ENCODE data around the gene THBS4.
"Not testable (repeated sequence)": the region's sequence is repeated elsewhere in the genome, so short reads cannot be mapped to it uniquely, and the experiment has no call there.

THBS4 gene

DNA sequence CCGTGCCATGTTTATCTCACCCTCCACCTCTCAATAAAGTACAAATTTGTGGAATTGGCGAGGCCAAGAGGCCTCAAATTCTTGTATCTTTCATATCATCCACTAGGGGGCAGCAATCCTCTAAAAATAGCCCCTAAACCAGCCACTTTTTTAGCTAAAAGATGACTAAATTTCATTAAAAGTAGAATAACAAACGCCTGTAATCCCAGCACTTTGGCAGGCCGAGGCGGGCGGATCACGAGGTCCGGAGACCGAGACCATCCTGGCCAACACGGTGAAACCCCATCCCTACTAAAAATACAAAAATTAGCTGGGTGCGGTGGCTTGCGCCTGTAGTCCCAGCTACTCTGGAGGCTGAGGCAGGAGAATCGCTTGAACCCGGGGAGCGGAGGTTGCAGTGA, 56.6 kb downstream of the THBS4 start:
- not testable (repeated sequence) for H3K4me3 ChIP-seq (ENCODE audit: low read length); H3K27me3 ChIP-seq (ENCODE audit: control insufficient read depth, insufficient read depth, low read length); H3K27ac ChIP-seq (ENCODE audit: low read depth, low read length); H3K36me3 ChIP-seq (ENCODE audit: control insufficient read depth, insufficient read depth, low read length); H3K4me1 ChIP-seq (ENCODE audit: control insufficient read depth, insufficient read depth, low read length); H3K9ac ChIP-seq (ENCODE audit: low read length)

DNA sequence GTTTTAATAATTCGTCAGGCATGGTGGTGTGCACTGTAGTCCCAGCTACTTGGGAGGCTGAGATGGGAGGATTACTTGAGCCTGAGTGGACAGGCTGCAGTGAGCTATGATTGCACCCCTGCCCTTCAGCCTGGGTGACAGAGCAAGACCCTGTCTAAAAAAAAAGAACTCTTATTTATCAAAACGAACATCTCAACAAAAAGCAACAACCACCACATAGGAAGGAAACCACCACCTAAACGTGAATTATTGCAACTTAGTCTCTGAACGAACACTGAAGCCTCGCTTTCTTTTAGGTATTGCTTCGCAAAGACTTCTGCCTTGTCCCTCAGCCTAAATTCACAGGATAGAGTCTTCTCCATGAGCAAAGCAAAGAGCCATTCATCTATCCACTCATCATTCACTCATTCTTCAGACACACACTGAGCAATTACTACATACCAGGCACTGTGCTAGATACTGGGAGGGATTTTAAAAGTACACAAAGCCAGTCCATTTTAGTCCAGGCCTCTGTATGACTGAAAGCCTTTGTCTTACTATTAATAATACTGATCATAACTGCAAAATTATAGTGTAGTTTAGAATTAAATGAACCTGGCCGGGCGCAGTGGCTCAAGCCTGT, 57.4 kb downstream of the THBS4 start:
- Histone ChIP-seq H3K27me3 (ENCODE audit: control insufficient read depth, insufficient read depth, low read length) (no peaks in the 10 kb centered on the region), H3K27ac (ENCODE audit: low read depth, low read length) (no peak overlapping the region), H3K4me3 (ENCODE audit: low read length) (no peak overlapping the region), H3K4me1 (ENCODE audit: control insufficient read depth, insufficient read depth, low read length) (no peaks in the 10 kb centered on the region), H3K36me3 (ENCODE audit: control insufficient read depth, insufficient read depth, low read length) (no peaks in the 10 kb centered on the region), H3K9ac (ENCODE audit: low read length) (no peak overlapping the region)

DNA sequence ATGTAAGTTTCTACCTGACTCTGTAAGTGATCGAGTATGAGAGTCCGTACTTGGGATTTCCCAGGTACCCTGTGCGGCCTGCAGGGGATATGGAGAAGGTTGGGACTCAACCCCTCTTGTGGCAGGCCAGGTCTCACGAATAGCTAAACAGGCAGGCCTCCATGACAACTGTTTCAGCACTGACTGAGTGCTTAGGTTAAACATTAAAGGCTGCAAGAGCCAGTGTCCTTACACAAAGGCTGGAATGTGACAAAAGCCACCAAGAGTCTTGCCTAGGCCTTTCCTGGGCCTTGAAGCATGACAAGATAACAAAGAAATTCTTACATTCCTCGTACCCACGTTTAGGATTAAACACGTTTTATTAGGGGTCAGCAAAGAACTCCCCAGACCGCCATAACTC, 58.6 kb downstream of the THBS4 start:
- H3K27me3 ChIP-seq (ENCODE audit: control insufficient read depth, insufficient read depth, low read length) = no peaks in the 10 kb centered on the region
- no peak overlapping the region for H3K27ac ChIP-seq (ENCODE audit: low read depth, low read length)

DNA sequence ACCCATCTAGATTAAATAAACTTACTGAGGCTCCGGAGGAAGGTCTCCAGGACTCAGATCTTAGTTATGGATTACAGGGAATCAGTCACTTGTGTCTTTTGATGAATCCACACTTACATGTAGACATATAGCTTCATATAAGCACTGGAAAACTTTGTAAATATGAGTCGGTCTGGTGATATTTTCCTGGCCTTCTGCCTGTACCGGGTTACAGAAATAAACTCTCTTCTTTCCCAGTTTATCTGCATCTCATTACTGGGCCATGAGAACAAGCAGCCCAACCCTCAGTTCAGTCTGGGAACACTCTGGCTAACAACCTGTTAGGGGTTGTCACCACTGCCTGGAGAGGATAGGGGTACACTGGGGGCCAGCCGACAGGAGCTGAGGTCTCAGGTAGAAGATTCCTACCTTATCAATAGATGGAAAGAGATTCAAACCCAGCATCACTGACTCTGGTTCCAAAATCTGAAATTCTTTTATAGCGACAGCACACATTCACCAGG, 59.1 kb downstream of the THBS4 start:
- Histone ChIP-seq H3K27ac (ENCODE audit: low read depth, low read length) (no peak overlapping the region), H3K4me3 (ENCODE audit: low read length) (no peak overlapping the region), H3K9ac (ENCODE audit: low read length) (no peak overlapping the region), H3K4me1 (ENCODE audit: control insufficient read depth, insufficient read depth, low read length) (no peaks in the 10 kb centered on the region), H3K27me3 (ENCODE audit: control insufficient read depth, insufficient read depth, low read length) (no peaks in the 10 kb centered on the region), H3K36me3 (ENCODE audit: control insufficient read depth, insufficient read depth, low read length) (no peaks in the 10 kb centered on the region)

More for the DNA sequence above, 58.6 kb downstream of the THBS4 start:
- no peak overlapping the region for H3K9ac ChIP-seq (ENCODE audit: low read length)
- H3K4me3 ChIP-seq (ENCODE audit: low read length) = no peak overlapping the region
- H3K36me3 ChIP-seq (ENCODE audit: control insufficient read depth, insufficient read depth, low read length) = no peaks in the 10 kb centered on the region
- H3K4me1 ChIP-seq (ENCODE audit: control insufficient read depth, insufficient read depth, low read length) = no peaks in the 10 kb centered on the region

DNA sequence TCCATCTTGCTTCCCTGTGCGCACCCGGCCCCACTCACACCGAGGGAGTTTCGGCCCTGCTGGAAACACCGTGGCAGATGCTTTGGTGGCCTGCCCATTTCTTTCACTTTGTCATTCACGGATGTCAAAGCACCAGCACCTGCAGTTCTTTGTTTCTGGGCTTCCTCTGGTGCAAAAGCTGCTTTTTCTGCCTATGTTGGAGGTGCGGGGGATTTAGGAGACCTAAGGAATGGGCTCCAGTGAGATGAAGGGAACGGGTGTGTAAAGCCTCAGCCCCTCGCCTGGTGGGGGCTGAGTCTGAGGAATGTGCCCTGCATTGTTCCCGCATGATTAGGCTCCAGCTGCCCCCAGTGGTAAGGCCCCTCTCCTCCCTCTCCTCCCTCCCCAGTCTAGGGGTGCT, 62.3 kb downstream of the THBS4 start:
- Histone ChIP-seq H3K27ac (ENCODE audit: low read depth, low read length) (no peak overlapping the region), H3K4me1 (ENCODE audit: control insufficient read depth, insufficient read depth, low read length) (no peaks in the 10 kb centered on the region), H3K27me3 (ENCODE audit: control insufficient read depth, insufficient read depth, low read length) (no peaks in the 10 kb centered on the region), H3K4me3 (ENCODE audit: low read length) (no peak overlapping the region), H3K9ac (ENCODE audit: low read length) (no peak overlapping the region), H3K36me3 (ENCODE audit: control insufficient read depth, insufficient read depth, low read length) (no peaks in the 10 kb centered on the region)

DNA sequence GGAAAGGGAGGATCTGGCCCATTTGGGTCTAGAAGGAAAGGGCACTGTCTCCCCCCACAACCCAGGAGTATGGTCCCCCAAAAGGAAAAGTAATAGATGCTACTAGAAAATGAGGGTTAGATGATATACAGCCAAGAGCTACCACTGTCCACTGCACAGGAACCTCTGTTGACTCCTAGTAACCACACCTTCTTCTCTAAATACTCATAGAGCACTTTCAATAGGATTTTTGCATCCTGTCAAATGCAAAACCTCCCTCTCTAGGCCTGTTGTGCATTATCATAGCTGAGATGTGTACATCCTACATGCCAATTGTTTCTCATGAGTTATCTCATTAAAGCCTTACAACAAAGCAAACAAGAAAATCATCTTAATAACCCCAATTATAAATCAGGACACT, 66.8 kb downstream of the THBS4 start:
- H3K36me3 ChIP-seq (ENCODE audit: control insufficient read depth, insufficient read depth, low read length) = no peaks in the 10 kb centered on the region
- no peak overlapping the region for H3K9ac ChIP-seq (ENCODE audit: low read length)
- no peaks in the 10 kb centered on the region for H3K4me1 ChIP-seq (ENCODE audit: control insufficient read depth, insufficient read depth, low read length)
- no peaks in the 10 kb centered on the region for H3K27me3 ChIP-seq (ENCODE audit: control insufficient read depth, insufficient read depth, low read length)
- H3K27ac ChIP-seq (ENCODE audit: low read depth, low read length) = no peak overlapping the region
- no peak overlapping the region for H3K4me3 ChIP-seq (ENCODE audit: low read length)

DNA sequence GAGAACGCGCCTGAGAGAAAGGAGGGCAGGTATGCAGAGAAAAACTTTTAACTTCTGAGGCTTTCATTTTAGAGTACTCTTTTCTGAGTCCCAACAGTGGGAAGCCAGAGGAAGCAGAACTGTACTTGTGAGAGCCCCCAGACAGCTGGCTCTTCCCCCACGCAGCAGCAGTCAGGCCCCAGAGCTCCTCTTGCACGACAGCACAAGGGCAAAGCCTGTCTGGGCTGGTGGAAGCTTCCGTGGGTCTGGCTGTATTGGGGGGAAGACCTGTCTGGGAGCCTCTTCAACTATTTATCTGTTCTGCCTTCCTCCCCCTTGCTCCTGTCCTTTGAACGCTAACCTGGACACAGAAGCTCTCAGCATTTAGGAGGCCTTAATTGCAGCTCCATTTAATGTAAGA, 68.2 kb downstream of the THBS4 start:
- Histone ChIP-seq H3K9ac (ENCODE audit: low read length) (no peak overlapping the region), H3K27ac (ENCODE audit: low read depth, low read length) (no peak overlapping the region), H3K4me1 (ENCODE audit: control insufficient read depth, insufficient read depth, low read length) (no peaks in the 10 kb centered on the region), H3K27me3 (ENCODE audit: control insufficient read depth, insufficient read depth, low read length) (no peaks in the 10 kb centered on the region), H3K4me3 (ENCODE audit: low read length) (no peak overlapping the region), H3K36me3 (ENCODE audit: control insufficient read depth, insufficient read depth, low read length) (no peaks in the 10 kb centered on the region)

DNA sequence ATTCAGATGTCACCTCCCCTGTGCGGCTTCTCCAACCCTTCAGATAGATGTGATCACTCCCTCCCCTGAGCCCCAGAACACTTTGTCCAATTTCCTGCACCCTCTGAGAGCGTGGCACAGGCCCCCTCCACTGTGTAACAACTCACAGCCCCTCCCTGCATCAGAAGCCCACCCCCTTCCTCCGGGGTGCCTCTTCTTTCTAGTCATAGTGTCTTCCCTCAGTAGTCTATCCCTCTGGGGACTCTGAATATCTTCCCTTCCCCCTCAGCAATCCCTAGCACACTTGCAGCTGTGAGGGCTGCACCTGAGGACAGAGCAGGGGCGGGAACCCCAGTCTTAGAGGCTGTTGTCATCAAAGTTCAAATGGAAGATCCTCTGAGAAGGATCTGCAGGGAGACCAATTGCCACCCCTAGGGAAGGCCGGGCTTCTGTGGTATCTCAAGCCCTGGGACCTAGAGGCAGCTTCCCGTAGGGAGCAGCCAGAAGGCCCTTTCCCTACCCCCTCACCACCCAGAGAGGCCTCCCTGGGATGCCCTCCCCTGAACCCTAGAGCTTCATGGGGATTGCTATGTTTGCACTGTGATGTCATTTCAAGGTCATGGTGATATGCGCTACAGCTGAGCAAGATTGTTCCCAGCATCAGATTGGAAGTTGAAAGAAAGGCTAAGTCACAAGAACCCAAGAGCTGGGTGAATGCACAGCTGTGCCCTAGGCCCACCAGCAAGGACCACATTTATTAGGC, 70.7 kb downstream of the THBS4 start:
- no peak overlapping the region for H3K27ac ChIP-seq (ENCODE audit: low read depth, low read length)
- H3K4me1 ChIP-seq (ENCODE audit: control insufficient read depth, insufficient read depth, low read length) = peaks cover 6% of the 10 kb centered on the region
- H3K9ac ChIP-seq (ENCODE audit: low read length) = no peak overlapping the region
- H3K4me3 ChIP-seq (ENCODE audit: low read length) = no peak overlapping the region
- H3K27me3 ChIP-seq (ENCODE audit: control insufficient read depth, insufficient read depth, low read length) = no peaks in the 10 kb centered on the region
- H3K36me3 ChIP-seq (ENCODE audit: control insufficient read depth, insufficient read depth, low read length) = no peaks in the 10 kb centered on the region

DNA sequence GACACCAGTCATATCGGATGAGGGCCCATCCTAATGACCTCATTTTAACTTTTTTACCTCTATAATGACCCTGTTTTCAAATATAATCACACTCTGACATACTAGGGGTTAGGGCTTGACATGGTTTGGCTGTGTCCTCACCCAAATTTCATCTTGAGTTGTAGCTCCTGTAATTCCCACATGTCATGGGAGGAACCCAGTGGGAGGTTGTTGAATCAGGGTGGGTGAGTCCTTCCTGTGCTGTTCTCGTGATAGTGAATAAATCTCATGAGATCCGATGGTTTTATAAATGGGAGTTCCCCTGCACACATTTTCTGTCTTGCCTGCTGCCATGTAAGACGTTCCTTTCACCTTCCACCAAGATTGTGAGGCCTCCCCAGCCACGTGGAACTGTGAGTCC, 71.8 kb downstream of the THBS4 start:
- Histone ChIP-seq H3K4me1 (ENCODE audit: control insufficient read depth, insufficient read depth, low read length) (peaks cover 6% of the 10 kb centered on the region), H3K27ac (ENCODE audit: low read depth, low read length) (no peak overlapping the region), H3K9ac (ENCODE audit: low read length) (no peak overlapping the region), H3K36me3 (ENCODE audit: control insufficient read depth, insufficient read depth, low read length) (no peaks in the 10 kb centered on the region), H3K27me3 (ENCODE audit: control insufficient read depth, insufficient read depth, low read length) (no peaks in the 10 kb centered on the region), H3K4me3 (ENCODE audit: low read length) (no peak overlapping the region)

DNA sequence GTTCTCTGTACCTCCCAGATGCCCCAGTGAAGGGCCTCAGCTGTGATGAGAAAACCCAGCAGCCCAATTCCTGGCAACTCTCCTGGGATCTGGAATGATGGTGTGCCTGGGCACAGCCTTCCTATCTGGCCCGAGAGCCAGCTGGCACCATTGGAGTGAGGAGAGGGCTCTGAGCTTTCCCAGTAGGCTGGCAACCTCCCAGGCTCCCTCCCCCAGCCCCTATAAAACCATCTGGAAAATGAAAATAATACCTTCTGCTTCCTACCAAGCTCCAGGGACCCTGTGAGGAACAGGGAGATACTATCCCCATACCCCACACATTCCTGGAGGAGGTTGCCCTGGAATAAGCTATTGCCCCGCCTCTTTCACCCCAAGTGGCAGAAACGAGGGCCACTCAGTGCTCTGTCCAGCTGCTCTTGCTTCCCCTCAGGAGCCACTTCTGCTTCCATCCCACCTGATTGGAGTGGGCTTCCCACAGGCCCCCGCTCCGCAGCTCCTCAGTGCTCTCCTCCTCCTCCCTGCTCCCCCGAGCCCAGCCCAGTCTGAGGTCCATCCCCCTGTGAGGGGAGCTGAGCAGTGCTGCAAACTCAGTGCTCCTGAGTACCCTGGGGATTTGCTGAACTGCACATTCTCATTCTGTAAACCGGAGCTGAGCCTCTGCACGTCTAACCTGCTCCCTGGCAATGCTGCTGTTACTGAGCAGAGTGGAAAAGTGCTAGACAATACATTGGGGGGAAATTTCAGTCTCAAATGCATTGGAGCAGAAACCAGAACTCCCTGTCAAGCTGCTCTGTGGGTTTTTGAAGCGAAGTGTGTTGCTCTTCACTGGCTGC, 74.7 kb downstream of the THBS4 start:
- H3K27me3 ChIP-seq (ENCODE audit: control insufficient read depth, insufficient read depth, low read length) = no peaks in the 10 kb centered on the region
- no peak overlapping the region for H3K9ac ChIP-seq (ENCODE audit: low read length)
- H3K4me1 ChIP-seq (ENCODE audit: control insufficient read depth, insufficient read depth, low read length) = peaks cover 6% of the 10 kb centered on the region
- no peaks in the 10 kb centered on the region for H3K36me3 ChIP-seq (ENCODE audit: control insufficient read depth, insufficient read depth, low read length)
- peak overlapping the region; percentile 73 for H3K27ac ChIP-seq (ENCODE audit: low read depth, low read length)
- no peak overlapping the region for H3K4me3 ChIP-seq (ENCODE audit: low read length)

DNA sequence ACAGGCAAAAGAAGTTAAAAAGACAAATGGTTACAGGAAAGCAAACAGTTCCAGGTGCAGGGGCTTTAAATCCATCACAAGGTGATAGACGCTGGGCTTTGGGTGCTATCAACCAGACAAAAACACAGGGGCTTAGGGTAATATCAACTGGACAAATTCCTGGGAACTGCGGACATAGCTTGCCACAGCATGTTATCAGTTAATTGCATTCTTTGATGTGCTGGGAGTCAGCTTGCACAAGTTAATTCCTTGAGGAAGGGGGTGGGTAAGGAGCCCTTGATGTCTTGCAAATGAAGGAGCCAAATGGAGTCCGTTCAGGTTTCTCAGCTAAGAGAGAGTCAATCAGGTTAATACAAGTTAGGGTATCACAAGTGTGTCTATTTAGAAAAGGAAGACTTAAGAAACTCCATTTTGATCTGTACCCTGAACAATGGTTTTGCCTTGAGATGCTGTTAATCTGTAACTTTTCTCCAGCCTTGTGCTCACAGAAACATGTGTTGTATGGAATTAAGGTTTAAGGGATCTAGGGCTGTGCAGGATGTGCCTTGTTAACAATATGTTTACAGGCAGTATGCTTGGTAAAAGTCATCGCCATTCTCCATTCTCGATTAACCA, 76.3 kb downstream of the THBS4 start:
- H3K36me3 ChIP-seq (ENCODE audit: control insufficient read depth, insufficient read depth, low read length); H3K27me3 ChIP-seq (ENCODE audit: control insufficient read depth, insufficient read depth, low read length); H3K4me3 ChIP-seq (ENCODE audit: low read length); H3K27ac ChIP-seq (ENCODE audit: low read depth, low read length); H3K4me1 ChIP-seq (ENCODE audit: control insufficient read depth, insufficient read depth, low read length); H3K9ac ChIP-seq (ENCODE audit: low read length): not testable (repeated sequence)

DNA sequence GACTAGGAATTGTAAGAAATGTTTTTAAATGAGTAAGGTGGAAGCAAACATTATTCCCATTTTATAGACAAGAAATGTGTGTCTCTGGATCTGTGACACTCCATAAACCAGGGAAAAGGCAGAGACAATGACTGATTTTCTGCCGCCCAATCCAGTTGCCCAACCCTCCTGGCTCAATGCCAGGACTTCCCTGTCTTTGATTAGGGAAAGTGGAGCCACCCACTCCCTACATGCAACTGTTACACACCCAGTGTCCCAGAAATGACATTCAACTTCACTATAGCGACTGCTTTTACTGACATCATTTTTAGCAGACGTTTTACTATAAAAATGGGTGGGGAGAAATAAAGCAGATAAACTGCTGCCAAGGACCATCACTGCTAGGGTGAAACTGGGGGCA, 79.7 kb downstream of the THBS4 start:
- no peaks in the 10 kb centered on the region for H3K27me3 ChIP-seq (ENCODE audit: control insufficient read depth, insufficient read depth, low read length)
- peaks cover 6% of the 10 kb centered on the region for H3K4me1 ChIP-seq (ENCODE audit: control insufficient read depth, insufficient read depth, low read length)
- no peak overlapping the region for H3K9ac ChIP-seq (ENCODE audit: low read length)
- no peaks in the 10 kb centered on the region for H3K36me3 ChIP-seq (ENCODE audit: control insufficient read depth, insufficient read depth, low read length)
- H3K27ac ChIP-seq (ENCODE audit: low read depth, low read length) = no peak overlapping the region
- H3K4me3 ChIP-seq (ENCODE audit: low read length) = no peak overlapping the region

Measured in rectal smooth muscle tissue (tissue), 1 donor.